Panc1 (cell line): ENCODE results near the gene ARHGEF12. TPM values are rescaled to one million over a fixed set of nuclear protein-coding genes. Genes with fewer than 3 reads are reported as not detected.

Experiments used
- ATAC-seq: fragments of 200-7000 bp; cut with Tn5 transposase; 2 replicates; pipeline ENCODE4 v1.9.1; 2020; ENCODE audit warnings: mild to moderate bottlenecking, moderate library complexity
- BruUV-seq: library from RNA; stranded (reverse); fragments of 400-500 nt; replicated peaks from 2 replicates; lab custom pipeline; 2021; lab: Mats Ljungman, UMichigan
- CTCF ChIA-PET: fragments of 300-600 bp; sonication (Branson Sonifier 250); formaldehyde crosslinking; loops from one replicate; lab custom pipeline; 2022; ENCODE audit warnings: antibody characterized with exemption; lab: Charles Lee
- POLR2A ChIA-PET: fragments of 300-600 bp; sonication (Branson Sonifier 250); formaldehyde crosslinking; loops from one replicate; lab custom pipeline; 2022; ENCODE audit warnings: antibody characterized with exemption; lab: Charles Lee
- DNase-seq: peaks from one replicate; pipeline ENCODE4 v3.0.0-alpha.2; 2010; ENCODE audit warnings: low read depth, low spot score
- H3K27ac ChIP-seq: 2 replicates; pipeline ENCODE4 v1.5.1; 2011; ENCODE audit warnings: mild to moderate bottlenecking, low read length, inconsistent platforms
- H3K27me3 ChIP-seq: fragments of 200-500 bp; sonication (Bioruptor generic); 2 replicates; pipeline ENCODE4 v1.6.0; 2014; ENCODE audit warnings: low read length, inconsistent platforms; ENCODE audit not compliant: control insufficient read depth, insufficient read depth
- H3K36me3 ChIP-seq: fragments of 200-500 bp; sonication (Bioruptor generic); 2 replicates; pipeline ENCODE4 v1.5.1; 2014; ENCODE audit warnings: inconsistent platforms, mild to moderate bottlenecking, low read length, moderate library complexity; ENCODE audit not compliant: control insufficient read depth, insufficient read depth
- H3K4me1 ChIP-seq: 2 replicates; pipeline ENCODE4 v1.5.1; 2011; ENCODE audit warnings: inconsistent platforms, mild to moderate bottlenecking, low read length, moderate library complexity; ENCODE audit not compliant: control insufficient read depth, insufficient read depth
- H3K4me3 ChIP-seq, 2 experiments: 2 replicates each; pipeline ENCODE4 v1.5.1; 2011 to 2012; ENCODE audit warnings: low read depth in 2 of 2, low read length in 2 of 2, mild to moderate bottlenecking in 2 of 2, inconsistent platforms in 1 of 2, moderate library complexity in 1 of 2
- H3K9me3 ChIP-seq: fragments of 200-500 bp; sonication (Bioruptor generic); 2 replicates; pipeline ENCODE4 v1.5.1; 2014; ENCODE audit warnings: low read depth, mild to moderate bottlenecking, inconsistent platforms, low read length, moderate library complexity; ENCODE audit not compliant: control insufficient read depth, insufficient read depth
- POLR2AphosphoS5 ChIP-seq: IDR thresholded peaks from 2 replicates; pipeline ENCODE4 v1.6.1; 2012; ENCODE audit warnings: mild to moderate bottlenecking, low read depth, low read length, moderate library complexity
- SIN3A ChIP-seq: IDR thresholded peaks from 2 replicates; pipeline ENCODE4 v1.6.1; 2012; ENCODE audit warnings: low read depth, mild to moderate bottlenecking, low read length, moderate library complexity, borderline replicate concordance; ENCODE audit not compliant: insufficient read depth
- TCF7L2 ChIP-seq: IDR thresholded peaks from 2 replicates; pipeline ENCODE4 v1.6.1; 2011; ENCODE audit warnings: mild to moderate bottlenecking, low read depth, low read length, inconsistent platforms
- in situ Hi-C: cut with HindIII; loops from 2 replicates; pipeline ENCODE4 v1.10.0; 2016; ENCODE audit warnings: low sequenced_read_pairs, low pct_unique_long_range_greater_than_20kb
- intact Hi-C: fragments of 100-400 bp; cut with micrococcal nuclease; formaldehyde crosslinking; loops from one replicate; pipeline ENCODE4 v1.10.0; 2022; ENCODE audit not compliant: unreplicated experiment
- total RNA-seq: library from RNA; stranded (reverse); gene quantifications from one replicate; pipeline ENCODE4 v1.2.1, GENCODE V29; 2021; ENCODE audit not compliant: unreplicated experiment
- TF ChIP-seq, protein P1 (sequence below), 2 experiments: IDR thresholded peaks; 2 replicates each; pipeline ENCODE4 v1.6.1; 2011 to 2012; ENCODE audit warnings: low read depth in 2 of 2, control low read depth in 1 of 2, low read length in 1 of 2, mild to moderate bottlenecking in 1 of 2, moderate library complexity in 1 of 2; ENCODE audit not compliant: insufficient read depth in 1 of 2
- TF ChIP-seq, protein P2 (sequence below): fragments of 450-650 bp; IDR thresholded peaks from 2 replicates; pipeline ENCODE4 v1.5.1; 2017; ENCODE audit warnings: mild to moderate bottlenecking

The ARHGEF12 gene
- total RNA-seq, 1 experiment from 2014 or later, result 182 TPM

DNA sequence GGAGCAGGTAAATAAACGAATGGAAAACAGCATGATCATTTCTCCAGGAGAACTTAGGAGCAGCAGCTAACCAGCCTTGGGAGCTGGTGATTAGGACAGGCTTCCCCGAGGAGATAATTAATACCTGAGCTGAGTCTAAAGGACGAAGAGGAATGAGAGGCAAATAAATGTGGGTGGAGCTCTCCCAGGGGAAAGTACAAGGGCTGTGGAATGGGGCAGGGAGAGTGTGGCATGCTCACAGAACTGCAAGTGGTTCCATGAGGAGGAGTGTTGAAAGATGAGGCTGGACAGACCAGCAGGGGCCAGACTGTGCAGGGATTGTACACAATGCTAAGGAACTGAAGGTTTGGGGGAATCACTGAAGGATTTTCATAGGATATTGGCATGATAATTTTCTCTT lies 25.3 kb upstream of the ARHGEF12 start:
- ATAC-seq, result no peak
- TF ChIP-seq TCF7L2 (no peak), SIN3A (no peak), POLR2AphosphoS5 (no peak)
- TF ChIP-seq, protein P1, sequence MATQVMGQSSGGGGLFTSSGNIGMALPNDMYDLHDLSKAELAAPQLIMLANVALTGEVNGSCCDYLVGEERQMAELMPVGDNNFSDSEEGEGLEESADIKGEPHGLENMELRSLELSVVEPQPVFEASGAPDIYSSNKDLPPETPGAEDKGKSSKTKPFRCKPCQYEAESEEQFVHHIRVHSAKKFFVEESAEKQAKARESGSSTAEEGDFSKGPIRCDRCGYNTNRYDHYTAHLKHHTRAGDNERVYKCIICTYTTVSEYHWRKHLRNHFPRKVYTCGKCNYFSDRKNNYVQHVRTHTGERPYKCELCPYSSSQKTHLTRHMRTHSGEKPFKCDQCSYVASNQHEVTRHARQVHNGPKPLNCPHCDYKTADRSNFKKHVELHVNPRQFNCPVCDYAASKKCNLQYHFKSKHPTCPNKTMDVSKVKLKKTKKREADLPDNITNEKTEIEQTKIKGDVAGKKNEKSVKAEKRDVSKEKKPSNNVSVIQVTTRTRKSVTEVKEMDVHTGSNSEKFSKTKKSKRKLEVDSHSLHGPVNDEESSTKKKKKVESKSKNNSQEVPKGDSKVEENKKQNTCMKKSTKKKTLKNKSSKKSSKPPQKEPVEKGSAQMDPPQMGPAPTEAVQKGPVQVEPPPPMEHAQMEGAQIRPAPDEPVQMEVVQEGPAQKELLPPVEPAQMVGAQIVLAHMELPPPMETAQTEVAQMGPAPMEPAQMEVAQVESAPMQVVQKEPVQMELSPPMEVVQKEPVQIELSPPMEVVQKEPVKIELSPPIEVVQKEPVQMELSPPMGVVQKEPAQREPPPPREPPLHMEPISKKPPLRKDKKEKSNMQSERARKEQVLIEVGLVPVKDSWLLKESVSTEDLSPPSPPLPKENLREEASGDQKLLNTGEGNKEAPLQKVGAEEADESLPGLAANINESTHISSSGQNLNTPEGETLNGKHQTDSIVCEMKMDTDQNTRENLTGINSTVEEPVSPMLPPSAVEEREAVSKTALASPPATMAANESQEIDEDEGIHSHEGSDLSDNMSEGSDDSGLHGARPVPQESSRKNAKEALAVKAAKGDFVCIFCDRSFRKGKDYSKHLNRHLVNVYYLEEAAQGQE (IDR thresholded peaks at IDR 0.05; ENCODE audit: insufficient read depth in 1 of 2, low read depth in 2 of 2, low read length in 1 of 2), result no peak
- TF ChIP-seq, protein P2, sequence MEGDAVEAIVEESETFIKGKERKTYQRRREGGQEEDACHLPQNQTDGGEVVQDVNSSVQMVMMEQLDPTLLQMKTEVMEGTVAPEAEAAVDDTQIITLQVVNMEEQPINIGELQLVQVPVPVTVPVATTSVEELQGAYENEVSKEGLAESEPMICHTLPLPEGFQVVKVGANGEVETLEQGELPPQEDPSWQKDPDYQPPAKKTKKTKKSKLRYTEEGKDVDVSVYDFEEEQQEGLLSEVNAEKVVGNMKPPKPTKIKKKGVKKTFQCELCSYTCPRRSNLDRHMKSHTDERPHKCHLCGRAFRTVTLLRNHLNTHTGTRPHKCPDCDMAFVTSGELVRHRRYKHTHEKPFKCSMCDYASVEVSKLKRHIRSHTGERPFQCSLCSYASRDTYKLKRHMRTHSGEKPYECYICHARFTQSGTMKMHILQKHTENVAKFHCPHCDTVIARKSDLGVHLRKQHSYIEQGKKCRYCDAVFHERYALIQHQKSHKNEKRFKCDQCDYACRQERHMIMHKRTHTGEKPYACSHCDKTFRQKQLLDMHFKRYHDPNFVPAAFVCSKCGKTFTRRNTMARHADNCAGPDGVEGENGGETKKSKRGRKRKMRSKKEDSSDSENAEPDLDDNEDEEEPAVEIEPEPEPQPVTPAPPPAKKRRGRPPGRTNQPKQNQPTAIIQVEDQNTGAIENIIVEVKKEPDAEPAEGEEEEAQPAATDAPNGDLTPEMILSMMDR, result no peak
- no TSS peak for BruUV-seq
- ChIA-PET CTCF (no interaction called here), POLR2A (no interaction called here)
- no peak overlapping the region for H3K4me3 ChIP-seq
- H3K9me3 ChIP-seq, result no peaks in the 10 kb centered on the region
- intact Hi-C loops, result no loop called here
- in situ Hi-C loops, result no loop called here
- H3K4me1 ChIP-seq, result no peaks in the 10 kb centered on the region
- no peak overlapping the region for H3K27ac ChIP-seq
- H3K27me3 ChIP-seq, result no peaks in the 10 kb centered on the region
- no peaks in the 10 kb centered on the region for H3K36me3 ChIP-seq
- no peak for DNase-seq

- H3K4me1 ChIP-seq, result no peaks in the 10 kb centered on the region
- in situ Hi-C loops, result no loop called here
Measured at GRCh38 chr11:120314861-120315260, 21.4 kb upstream of the ARHGEF12 start.

More at GRCh38 chr11:120314861-120315260, 21.4 kb upstream of the ARHGEF12 start:
- H3K36me3 ChIP-seq, result no peaks in the 10 kb centered on the region
- CTCF ChIA-PET, result no interaction called here
- intact Hi-C loops, result no loop called here
- ATAC-seq (no peak), DNase-seq (no peak)
- no peaks in the 10 kb centered on the region for H3K9me3 ChIP-seq
- TF ChIP-seq, protein P2, result no peak
- TF ChIP-seq POLR2AphosphoS5 (no peak), TCF7L2 (no peak), SIN3A (no peak)
- no peaks in the 10 kb centered on the region for H3K27me3 ChIP-seq
- BruUV-seq, result no TSS peak
- no peak overlapping the region for H3K4me3 ChIP-seq
- POLR2A ChIA-PET, result no interaction called here
- no peak overlapping the region for H3K27ac ChIP-seq
